Dendritic cell treated with granulocyte-macrophage colony-stimulating factor and Interleukin-4, amounts not matched to agents 40 ng/mL and 50 ng/mL, for 4 days (primary cell): ENCODE measurements around the gene TTC4.
A peak's percentile ranks its signal among the peaks of the same experiment; 100 is the strongest.

Experiments
- H3K27ac Mint-ChIP-seq: one replicate; pipeline ENCODE4 v1.8.0; 2022; ENCODE audit warnings: mild to moderate bottlenecking, mixed read lengths
- H3K27me3 Mint-ChIP-seq: one replicate; pipeline ENCODE4 v1.8.0; 2022; ENCODE audit warnings: mild to moderate bottlenecking, mixed read lengths
- H3K36me3 Mint-ChIP-seq: one replicate; pipeline ENCODE4 v1.8.0; 2022; ENCODE audit warnings: low read depth, mixed read lengths
- H3K4me1 Mint-ChIP-seq: one replicate; pipeline ENCODE4 v1.8.0; 2022; ENCODE audit warnings: low read depth, mixed read lengths
- H3K4me3 Mint-ChIP-seq: one replicate; pipeline ENCODE4 v1.8.0; 2022; ENCODE audit warnings: mild to moderate bottlenecking, moderate library complexity, mixed read lengths
- H3K9me3 Mint-ChIP-seq: one replicate; pipeline ENCODE4 v1.8.0; 2022; ENCODE audit warnings: mixed read lengths
- intact Hi-C: fragments of 100-400 bp; cut with micrococcal nuclease; formaldehyde crosslinking; loops from one replicate; pipeline ENCODE4 v1.15.0; 2022

Gene TTC4

GRCh38 chr1:54711536-54711935 is 4.1 kb upstream of the TTC4 start:
- Mint-ChIP-seq H3K36me3 (peaks cover 6% of the 10 kb centered on the region), H3K4me1 (peaks cover 14% of the 10 kb centered on the region), H3K4me3 (no peak overlapping the region), H3K9me3 (no peaks in the 10 kb centered on the region), H3K27me3 (peaks cover 2% of the 10 kb centered on the region), H3K27ac (no peak overlapping the region)
- intact Hi-C loops = no loop called here

- peaks cover 30% of the 10 kb centered on the region for H3K36me3 Mint-ChIP-seq
- H3K4me1 Mint-ChIP-seq = peaks cover 27% of the 10 kb centered on the region
- no peaks in the 10 kb centered on the region for H3K9me3 Mint-ChIP-seq
- H3K4me3 Mint-ChIP-seq = peak overlapping the region; percentile 89
- peak overlapping the region; percentile 85 for H3K27ac Mint-ChIP-seq
- H3K27me3 Mint-ChIP-seq = peaks cover 2% of the 10 kb centered on the region
- intact Hi-C loops = loop anchor here (1.0 to 5.0 kb wide), 2 partner anchors 49 to 663 kb away; partner anchors contain the start of genes PARS2, TCEANC2 and TMEM59
Observed at GRCh38 chr1:54714881-54715492, 674 bp upstream of the TTC4 start.

- Mint-ChIP-seq H3K4me1 (peaks cover 27% of the 10 kb centered on the region), H3K4me3 (peak overlapping the region; percentile 89), H3K36me3 (peaks cover 38% of the 10 kb centered on the region), H3K9me3 (no peaks in the 10 kb centered on the region), H3K27ac (peak overlapping the region; percentile 85), H3K27me3 (peaks cover 2% of the 10 kb centered on the region)
- intact Hi-C loops = loop anchor here (5.0 kb wide), 1 partner anchor 664 kb away; the partner anchor contains the start of genes TCEANC2 and TMEM59
Observed at GRCh38 chr1:54716299-54717047, 812 bp downstream of the TTC4 start.

GRCh38 chr1:54721719-54722118 is 6.1 kb downstream of the TTC4 start:
- Mint-ChIP-seq H3K9me3 (no peaks in the 10 kb centered on the region), H3K27ac (no peak overlapping the region), H3K4me1 (peaks cover 11% of the 10 kb centered on the region), H3K4me3 (no peak overlapping the region), H3K27me3 (no peaks in the 10 kb centered on the region), H3K36me3 (peaks cover 84% of the 10 kb centered on the region)
- intact Hi-C loops = no loop called here

- peaks cover 88% of the 10 kb centered on the region for H3K36me3 Mint-ChIP-seq
- H3K27me3 Mint-ChIP-seq = no peaks in the 10 kb centered on the region
- H3K9me3 Mint-ChIP-seq = no peaks in the 10 kb centered on the region
- H3K4me1 Mint-ChIP-seq = peaks cover 4% of the 10 kb centered on the region
- intact Hi-C loops = no loop called here
- no peak overlapping the region for H3K4me3 Mint-ChIP-seq
- H3K27ac Mint-ChIP-seq = no peak overlapping the region
Observed at GRCh38 chr1:54723985-54724384, 8.3 kb downstream of the TTC4 start.

- H3K4me1 Mint-ChIP-seq = no peaks in the 10 kb centered on the region
- H3K4me3 Mint-ChIP-seq = no peak overlapping the region
- intact Hi-C loops = no loop called here
- H3K36me3 Mint-ChIP-seq = peaks cover 90% of the 10 kb centered on the region
- H3K27me3 Mint-ChIP-seq = no peaks in the 10 kb centered on the region
- no peak overlapping the region for H3K27ac Mint-ChIP-seq
- no peaks in the 10 kb centered on the region for H3K9me3 Mint-ChIP-seq
Observed at GRCh38 chr1:54724771-54725170, 9.1 kb downstream of the TTC4 start.

- Mint-ChIP-seq H3K27me3 (no peaks in the 10 kb centered on the region), H3K36me3 (peaks cover 93% of the 10 kb centered on the region), H3K4me3 (no peak overlapping the region), H3K9me3 (no peaks in the 10 kb centered on the region), H3K27ac (no peak overlapping the region), H3K4me1 (no peaks in the 10 kb centered on the region)
- intact Hi-C loops = no loop called here
Observed at GRCh38 chr1:54728027-54728426, 12.4 kb downstream of the TTC4 start.

- H3K4me3 Mint-ChIP-seq = no peak overlapping the region
- intact Hi-C loops = no loop called here
- no peaks in the 10 kb centered on the region for H3K27me3 Mint-ChIP-seq
- H3K36me3 Mint-ChIP-seq = peaks cover 92% of the 10 kb centered on the region
- H3K27ac Mint-ChIP-seq = no peak overlapping the region
- no peaks in the 10 kb centered on the region for H3K4me1 Mint-ChIP-seq
- H3K9me3 Mint-ChIP-seq = no peaks in the 10 kb centered on the region
Observed at GRCh38 chr1:54736685-54737084, 21.0 kb downstream of the TTC4 start.

- no peaks in the 10 kb centered on the region for H3K9me3 Mint-ChIP-seq
- no peak overlapping the region for H3K27ac Mint-ChIP-seq
Observed at GRCh38 chr1:54738244-54738643, 22.6 kb downstream of the TTC4 start.

GRCh38 chr1:54741531-54741930 is 25.9 kb downstream of the TTC4 start:
- intact Hi-C loops = no loop called here
- Mint-ChIP-seq H3K27ac (no peak overlapping the region), H3K27me3 (no peaks in the 10 kb centered on the region), H3K9me3 (no peaks in the 10 kb centered on the region), H3K36me3 (peaks cover 74% of the 10 kb centered on the region), H3K4me1 (no peaks in the 10 kb centered on the region), H3K4me3 (no peak overlapping the region)

More at GRCh38 chr1:54738244-54738643, 22.6 kb downstream of the TTC4 start:
- intact Hi-C loops = no loop called here
- Mint-ChIP-seq H3K4me3 (no peak overlapping the region), H3K27me3 (no peaks in the 10 kb centered on the region), H3K36me3 (peaks cover 99% of the 10 kb centered on the region), H3K4me1 (no peaks in the 10 kb centered on the region)

GRCh38 chr1:54742282-54742681 is 26.6 kb downstream of the TTC4 start:
- H3K4me3 Mint-ChIP-seq = no peak overlapping the region
- H3K27me3 Mint-ChIP-seq = no peaks in the 10 kb centered on the region
- no peaks in the 10 kb centered on the region for H3K9me3 Mint-ChIP-seq
- intact Hi-C loops = no loop called here
- H3K36me3 Mint-ChIP-seq = peaks cover 67% of the 10 kb centered on the region
- no peaks in the 10 kb centered on the region for H3K4me1 Mint-ChIP-seq
- no peak overlapping the region for H3K27ac Mint-ChIP-seq

GRCh38 chr1:54743416-54744226 is 28.0 kb downstream of the TTC4 start:
- H3K36me3 Mint-ChIP-seq = peaks cover 53% of the 10 kb centered on the region
- no peaks in the 10 kb centered on the region for H3K27me3 Mint-ChIP-seq
- no peak overlapping the region for H3K27ac Mint-ChIP-seq
- no peaks in the 10 kb centered on the region for H3K9me3 Mint-ChIP-seq
- H3K4me1 Mint-ChIP-seq = no peaks in the 10 kb centered on the region
- no peak overlapping the region for H3K4me3 Mint-ChIP-seq
- intact Hi-C loops = no loop called here

GRCh38 chr1:54744696-54745095 is 29.0 kb downstream of the TTC4 start:
- Mint-ChIP-seq H3K27ac (no peak overlapping the region), H3K4me3 (no peak overlapping the region), H3K4me1 (no peaks in the 10 kb centered on the region), H3K36me3 (peaks cover 42% of the 10 kb centered on the region), H3K27me3 (no peaks in the 10 kb centered on the region), H3K9me3 (no peaks in the 10 kb centered on the region)
- intact Hi-C loops = no loop called here

- Mint-ChIP-seq H3K27me3 (no peaks in the 10 kb centered on the region), H3K4me1 (no peaks in the 10 kb centered on the region), H3K9me3 (no peaks in the 10 kb centered on the region), H3K4me3 (no peak overlapping the region), H3K27ac (no peak overlapping the region), H3K36me3 (peaks cover 37% of the 10 kb centered on the region)
- intact Hi-C loops = no loop called here
Observed at GRCh38 chr1:54745274-54745673, 29.6 kb downstream of the TTC4 start.
